Measurements from ENCODE around the gene TGFA.

- TF ChIP-seq CTCF (IDR thresholded peaks at IDR 0.05; ENCODE audit: low read length) (no peak), EZH2 (IDR thresholded peaks at IDR 0.05; ENCODE audit: borderline replicate concordance, low read length) (no peak)
These were observed 43.3 kb downstream of the TGFA start for GRCh38 chr2:70510313-70510712.

All from OCI-LY1 (cell line).